Loucy (cell line): ENCODE data around the gene SLC30A2.

Experiments used
- H2AFZ ChIP-seq: fragments of 200-600 bp; sonication (generic); 2 replicates; pipeline ENCODE4 v1.6.0; 2016; ENCODE audit warnings: antibody characterized with exemption, mild to moderate bottlenecking, low read length, moderate library complexity
- H3F3A ChIP-seq: fragments of 200-600 bp; 2 replicates; pipeline ENCODE4 v1.6.0; 2016; ENCODE audit warnings: antibody characterized with exemption, low read depth, mild to moderate bottlenecking
- H3K27me3 ChIP-seq: fragments of 200-600 bp; sonication (generic); 2 replicates; pipeline ENCODE4 v1.6.1; 2014; ENCODE audit warnings: low read length, mild to moderate bottlenecking; ENCODE audit not compliant: insufficient read depth, poor library complexity, severe bottlenecking
- H3K36me3 ChIP-seq: fragments of 200-600 bp; sonication (generic); 2 replicates; pipeline ENCODE4 v1.6.1; 2016; ENCODE audit warnings: low read length; ENCODE audit not compliant: insufficient read depth
- H3K4me1 ChIP-seq: fragments of 200-600 bp; sonication (generic); 2 replicates; pipeline ENCODE4 v1.5.1; 2014; ENCODE audit warnings: low read length, mild to moderate bottlenecking; ENCODE audit not compliant: insufficient read depth, poor library complexity, severe bottlenecking
- H3K4me2 ChIP-seq: fragments of 200-600 bp; sonication (generic); 2 replicates; pipeline ENCODE4 v1.6.0; 2014; ENCODE audit warnings: antibody characterized with exemption, low read length, low read depth, mild to moderate bottlenecking; ENCODE audit not compliant: poor library complexity, severe bottlenecking
- H3K4me3 ChIP-seq: fragments of 200-600 bp; sonication (generic); 2 replicates; pipeline ENCODE4 v1.5.1; 2014; ENCODE audit warnings: low read length, mild to moderate bottlenecking, mixed read lengths; ENCODE audit not compliant: poor library complexity, severe bottlenecking
- H3K79me2 ChIP-seq: fragments of 200-600 bp; sonication (generic); 2 replicates; pipeline ENCODE4 v1.6.1; 2014; ENCODE audit warnings: low read length; ENCODE audit not compliant: insufficient read depth
- H3K9ac ChIP-seq: fragments of 200-600 bp; sonication (generic); 2 replicates; pipeline ENCODE4 v1.6.0; 2014; ENCODE audit warnings: mild to moderate bottlenecking, low read depth, low read length, moderate library complexity; ENCODE audit not compliant: poor library complexity, severe bottlenecking
- H3K9me2 ChIP-seq: fragments of 200-600 bp; sonication (generic); replicated peaks from 2 replicates; pipeline ENCODE4 v1.6.1; 2016; ENCODE audit warnings: low read depth, low read length, mixed read lengths
- H3K9me3 ChIP-seq: fragments of 200-600 bp; sonication (generic); 2 replicates; pipeline ENCODE4 v1.6.1; 2014; ENCODE audit warnings: mild to moderate bottlenecking, antibody characterized with exemption, low read length, low read depth; ENCODE audit not compliant: insufficient read depth
- H4K20me1 ChIP-seq: fragments of 200-600 bp; sonication (generic); 2 replicates; pipeline ENCODE4 v1.6.0; 2014; ENCODE audit warnings: antibody characterized with exemption, low read length, mild to moderate bottlenecking; ENCODE audit not compliant: insufficient read depth, poor library complexity, severe bottlenecking
- EZH2phosphoT487 ChIP-seq: fragments of 200-600 bp; IDR thresholded peaks from 2 replicates; pipeline ENCODE4 v1.6.1; 2018; ENCODE audit warnings: antibody characterized with exemption, mild to moderate bottlenecking, moderate library complexity, borderline replicate concordance
- TF ChIP-seq, protein P1 (sequence below): fragments of 200-600 bp; sonication (generic); conservative IDR thresholded peaks from 2 replicates; pipeline ENCODE4 v1.5.1; 2014; ENCODE audit warnings: mild to moderate bottlenecking, antibody characterized with exemption, low read length

The SLC30A2 gene

DNA sequence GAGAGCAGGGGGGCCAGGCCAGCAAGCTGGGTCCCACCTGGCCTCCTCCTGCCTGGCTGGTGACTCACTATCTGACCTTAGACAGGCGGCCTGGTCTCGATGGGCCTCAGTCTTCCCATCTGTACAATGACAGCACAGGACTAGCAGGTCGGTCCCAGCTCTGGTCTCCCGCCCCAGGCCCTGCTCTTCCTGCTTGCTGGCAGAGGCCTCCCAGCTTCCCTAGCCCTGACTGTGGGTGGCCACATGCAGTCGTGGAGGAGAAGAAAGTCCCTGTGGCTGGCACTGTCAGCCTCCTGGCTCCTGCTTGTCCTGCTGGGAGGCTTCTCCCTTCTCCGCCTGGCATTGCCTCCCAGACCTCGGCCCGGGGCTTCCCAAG lies 23.5 kb downstream of the SLC30A2 start:
- Histone ChIP-seq H3K4me2 (no peak overlapping the region), H4K20me1 (no peaks in the 10 kb centered on the region), H3K27me3 (no peaks in the 10 kb centered on the region), H3K9ac (no peak overlapping the region), H3F3A (no peaks in the 10 kb centered on the region), H3K4me1 (peaks cover 17% of the 10 kb centered on the region), H3K79me2 (no peaks in the 10 kb centered on the region), H2AFZ (no peak overlapping the region), H3K36me3 (no peaks in the 10 kb centered on the region), H3K9me3 (no peaks in the 10 kb centered on the region), H3K4me3 (no peak overlapping the region), H3K9me2 (no peaks in the 10 kb centered on the region)
- TF ChIP-seq EZH2phosphoT487: no peak
- TF ChIP-seq, protein P1, sequence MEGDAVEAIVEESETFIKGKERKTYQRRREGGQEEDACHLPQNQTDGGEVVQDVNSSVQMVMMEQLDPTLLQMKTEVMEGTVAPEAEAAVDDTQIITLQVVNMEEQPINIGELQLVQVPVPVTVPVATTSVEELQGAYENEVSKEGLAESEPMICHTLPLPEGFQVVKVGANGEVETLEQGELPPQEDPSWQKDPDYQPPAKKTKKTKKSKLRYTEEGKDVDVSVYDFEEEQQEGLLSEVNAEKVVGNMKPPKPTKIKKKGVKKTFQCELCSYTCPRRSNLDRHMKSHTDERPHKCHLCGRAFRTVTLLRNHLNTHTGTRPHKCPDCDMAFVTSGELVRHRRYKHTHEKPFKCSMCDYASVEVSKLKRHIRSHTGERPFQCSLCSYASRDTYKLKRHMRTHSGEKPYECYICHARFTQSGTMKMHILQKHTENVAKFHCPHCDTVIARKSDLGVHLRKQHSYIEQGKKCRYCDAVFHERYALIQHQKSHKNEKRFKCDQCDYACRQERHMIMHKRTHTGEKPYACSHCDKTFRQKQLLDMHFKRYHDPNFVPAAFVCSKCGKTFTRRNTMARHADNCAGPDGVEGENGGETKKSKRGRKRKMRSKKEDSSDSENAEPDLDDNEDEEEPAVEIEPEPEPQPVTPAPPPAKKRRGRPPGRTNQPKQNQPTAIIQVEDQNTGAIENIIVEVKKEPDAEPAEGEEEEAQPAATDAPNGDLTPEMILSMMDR: no peak

- no peaks in the 10 kb centered on the region for H3F3A ChIP-seq
- no peaks in the 10 kb centered on the region for H3K36me3 ChIP-seq
- H3K9ac ChIP-seq: no peak within 1 kb of the TSS
- no peaks in the 10 kb centered on the region for H3K27me3 ChIP-seq
- no peak within 1 kb of the TSS for H2AFZ ChIP-seq
- H4K20me1 ChIP-seq: no peaks in the 10 kb centered on the region
- H3K79me2 ChIP-seq: no peaks in the 10 kb centered on the region
- H3K4me1 ChIP-seq: peaks cover 19% of the 10 kb centered on the region
- no peaks in the 10 kb centered on the region for H3K9me3 ChIP-seq
- H3K4me2 ChIP-seq: no peak within 1 kb of the TSS
- H3K9me2 ChIP-seq: no peaks in the 10 kb centered on the region
- H3K4me3 ChIP-seq: no peak within 1 kb of the TSS
- TF ChIP-seq EZH2phosphoT487: no peak
- TF ChIP-seq, protein P1: no peak
These were observed 24.1 kb downstream of the SLC30A2 start, which contains the start of gene EXTL1 for GRCh38 chr1:26021647-26022403. EXTL1 (plus strand) TSS chr1:26021775; CDS start chr1:26022647, 872 bp downstream.

GRCh38 chr1:26020941-26021646 lies 24.8 kb downstream of the SLC30A2 start:
- TF ChIP-seq EZH2phosphoT487: no peak
- TF ChIP-seq, protein P1: no peak
- H3K9ac ChIP-seq: no peak overlapping the region
- H3K79me2 ChIP-seq: no peaks in the 10 kb centered on the region
- no peaks in the 10 kb centered on the region for H3K9me2 ChIP-seq
- H3K4me2 ChIP-seq: no peak overlapping the region
- no peaks in the 10 kb centered on the region for H4K20me1 ChIP-seq
- no peaks in the 10 kb centered on the region for H3K9me3 ChIP-seq
- no peaks in the 10 kb centered on the region for H3F3A ChIP-seq
- H3K4me1 ChIP-seq: peaks cover 26% of the 10 kb centered on the region
- H2AFZ ChIP-seq: no peak overlapping the region
- no peak overlapping the region for H3K4me3 ChIP-seq
- no peaks in the 10 kb centered on the region for H3K27me3 ChIP-seq
- no peaks in the 10 kb centered on the region for H3K36me3 ChIP-seq
